ENCODE measurements around the gene RAC3.
"Not testable (repeated sequence)": the region's sequence is repeated elsewhere in the genome, so short reads cannot be mapped to it uniquely, and the experiment has no call there.

The RAC3 gene

DNA sequence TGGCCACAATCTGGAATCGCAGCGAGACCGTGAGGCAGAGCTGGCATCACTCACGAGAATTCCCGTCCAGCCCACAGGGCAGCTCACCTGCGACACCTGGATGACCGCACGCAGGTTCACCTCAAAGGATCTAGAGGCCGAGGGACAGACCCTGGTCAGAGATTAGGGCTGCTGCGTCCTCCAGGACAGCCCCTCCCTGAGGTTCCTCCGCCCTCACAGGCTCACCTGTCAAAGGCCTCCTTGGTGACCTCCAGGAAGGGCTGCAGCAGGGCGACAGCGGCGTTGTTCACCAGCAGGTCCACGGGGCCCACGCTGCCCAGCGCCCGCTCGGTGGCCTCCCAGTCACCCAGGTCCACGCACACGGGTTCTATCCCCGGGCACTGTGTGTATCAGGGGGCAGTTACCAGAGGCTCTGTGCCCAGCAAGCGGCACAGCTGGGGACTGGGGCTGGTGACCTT is 5.2 kb downstream of the RAC3 start:
- TF ChIP-seq JUND (IDR thresholded peaks at IDR 0.05; ENCODE audit: low read depth), result no peak
- DNase-seq (ENCODE audit: low read depth in 1 of 2, low spot score in 1 of 2), result no peak
- in situ Hi-C loops (cut with HindIII; ENCODE audit: low pct_unique_long_range_greater_than_20kb, low sequenced_read_pairs), result no loop called here

DNA sequence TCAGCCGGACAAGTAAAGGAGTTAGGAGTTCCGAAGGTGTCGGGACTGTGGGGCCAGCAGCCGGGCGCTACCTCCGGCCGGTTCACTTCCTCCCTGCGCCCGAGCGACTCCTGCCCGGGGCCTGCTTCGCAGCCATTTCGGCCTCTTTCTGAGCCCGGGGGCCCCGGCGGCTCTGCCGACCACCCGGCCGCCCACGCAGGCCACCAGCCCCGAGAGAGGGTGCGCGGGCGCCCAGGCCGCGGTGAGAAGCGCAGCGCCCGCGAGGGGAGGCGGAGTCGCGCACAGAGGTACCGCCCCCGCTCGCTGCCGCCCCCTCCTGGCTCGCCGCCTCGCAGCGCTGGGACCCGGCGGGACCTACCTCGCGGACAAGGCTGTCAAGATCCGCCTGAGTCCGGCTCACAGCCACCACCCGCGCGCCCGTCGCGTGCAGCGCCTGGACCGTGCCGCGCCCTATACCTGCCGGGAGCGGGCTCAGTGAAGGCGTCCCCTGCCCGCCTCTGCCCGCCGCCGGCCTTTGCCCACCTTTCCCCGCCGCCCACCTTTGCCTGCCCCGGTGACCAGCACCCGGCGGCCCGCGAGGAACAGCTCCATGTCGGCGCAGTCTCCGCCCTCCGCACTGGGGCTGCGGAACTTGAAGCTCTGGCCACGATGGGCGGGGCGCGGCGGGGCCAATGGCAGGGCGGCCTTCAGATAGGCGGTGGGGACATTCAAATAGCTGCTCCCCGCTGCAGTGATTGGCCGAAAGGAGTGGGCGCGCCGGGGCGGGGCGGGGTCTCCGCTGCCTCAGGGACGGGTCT is 5.8 kb downstream of the RAC3 start, which contains the start of gene DCXR:
TSS of gene DCXR (minus strand) at position 606 of the 797 bp plus-strand sequence. CDS start at position 591, 15 bp downstream.
- in situ Hi-C loops (cut with HindIII; ENCODE audit: low pct_unique_long_range_greater_than_20kb, low sequenced_read_pairs), result no loop called here
- TF ChIP-seq JUND (IDR thresholded peaks at IDR 0.05; ENCODE audit: low read depth), result no peak
- peak; percentile 99 for DNase-seq (ENCODE audit: low read depth in 1 of 2, low spot score in 1 of 2)

- TF ChIP-seq JUND (IDR thresholded peaks at IDR 0.05; ENCODE audit: low read depth), result no peak
- in situ Hi-C loops (cut with HindIII; ENCODE audit: low pct_unique_long_range_greater_than_20kb, low sequenced_read_pairs), result no loop called here
Observed at GRCh38 chr17:82037889-82038195, 6.4 kb downstream of the RAC3 start.

GRCh38 chr17:82038796-82039409 is 7.4 kb downstream of the RAC3 start:
- in situ Hi-C loops (cut with HindIII; ENCODE audit: low pct_unique_long_range_greater_than_20kb, low sequenced_read_pairs); DNase-seq (ENCODE audit: low read depth in 1 of 2, low spot score in 1 of 2): not testable (repeated sequence)

More at GRCh38 chr17:82037889-82038195, 6.4 kb downstream of the RAC3 start:
- DNase-seq (ENCODE audit: low read depth in 1 of 2, low spot score in 1 of 2), result peak in 1 of 2 experiments; percentile 31

- TF ChIP-seq JUND (IDR thresholded peaks at IDR 0.05; ENCODE audit: low read depth), result no peak
- DNase-seq (ENCODE audit: low read depth in 1 of 2, low spot score in 1 of 2), result no peak
- in situ Hi-C loops (cut with HindIII; ENCODE audit: low pct_unique_long_range_greater_than_20kb, low sequenced_read_pairs), result no loop called here
Observed at GRCh38 chr17:82039695-82040299, 8.3 kb downstream of the RAC3 start.

GRCh38 chr17:82041144-82041814 is 9.8 kb downstream of the RAC3 start:
- in situ Hi-C loops (cut with HindIII; ENCODE audit: low pct_unique_long_range_greater_than_20kb, low sequenced_read_pairs), result no loop called here
- no peak for TF ChIP-seq JUND (IDR thresholded peaks at IDR 0.05; ENCODE audit: low read depth)
- DNase-seq (ENCODE audit: low read depth in 1 of 2, low spot score in 1 of 2), result no peak

DNA sequence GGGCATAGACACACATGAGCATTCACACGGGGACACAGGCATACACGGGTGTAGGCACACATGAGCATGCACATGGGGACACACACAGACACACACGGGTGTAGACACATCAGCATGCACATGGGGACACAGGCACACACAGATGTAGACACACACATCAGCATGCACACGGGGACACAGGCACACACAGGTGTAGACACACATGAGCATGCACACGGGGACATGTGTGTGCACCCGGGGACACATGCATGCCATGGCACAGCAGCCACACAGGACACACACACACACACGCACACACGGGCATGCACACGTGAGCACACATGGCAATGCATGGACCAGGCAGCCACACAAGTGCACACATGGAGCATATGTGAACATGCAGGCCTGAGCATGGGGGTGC is 11.2 kb downstream of the RAC3 start:
- no peak for DNase-seq (ENCODE audit: low read depth in 1 of 2, low spot score in 1 of 2)
- TF ChIP-seq JUND (IDR thresholded peaks at IDR 0.05; ENCODE audit: low read depth), result no peak
- in situ Hi-C loops (cut with HindIII; ENCODE audit: low pct_unique_long_range_greater_than_20kb, low sequenced_read_pairs), result no loop called here

GRCh38 chr17:82043507-82043906 is 12.0 kb downstream of the RAC3 start:
- in situ Hi-C loops (cut with HindIII; ENCODE audit: low pct_unique_long_range_greater_than_20kb, low sequenced_read_pairs), result no loop called here
- DNase-seq (ENCODE audit: low read depth in 1 of 2, low spot score in 1 of 2), result no peak
- no peak for TF ChIP-seq JUND (IDR thresholded peaks at IDR 0.05; ENCODE audit: low read depth)

- no peak for TF ChIP-seq JUND (IDR thresholded peaks at IDR 0.05; ENCODE audit: low read depth)
- in situ Hi-C loops (cut with HindIII; ENCODE audit: low pct_unique_long_range_greater_than_20kb, low sequenced_read_pairs), result no loop called here
- DNase-seq (ENCODE audit: low read depth in 1 of 2, low spot score in 1 of 2), result no peak
Observed at GRCh38 chr17:82045936-82046484, 14.5 kb downstream of the RAC3 start.

DNA sequence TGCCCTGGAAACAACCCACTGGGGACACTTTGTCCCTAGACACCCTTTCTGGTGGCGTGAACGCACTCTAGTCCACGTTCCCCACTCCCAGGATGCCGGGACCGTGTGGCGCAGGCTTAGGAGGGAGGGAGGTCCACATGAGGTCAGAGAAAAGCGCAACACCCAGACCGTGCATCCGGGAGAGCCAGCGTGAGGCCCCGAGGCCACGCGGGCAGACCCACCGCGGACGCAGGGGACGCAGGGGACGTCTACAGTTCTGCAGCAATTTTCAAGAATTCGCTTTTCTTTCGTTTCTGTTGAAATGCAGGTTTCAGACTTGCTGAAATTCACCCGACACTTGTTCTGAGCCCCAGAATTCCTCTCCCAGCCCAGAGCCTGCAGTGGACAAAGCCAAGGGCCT is 15.4 kb downstream of the RAC3 start:
- DNase-seq (ENCODE audit: low read depth in 1 of 2, low spot score in 1 of 2), result no peak
- no peak for TF ChIP-seq JUND (IDR thresholded peaks at IDR 0.05; ENCODE audit: low read depth)
- in situ Hi-C loops (cut with HindIII; ENCODE audit: low pct_unique_long_range_greater_than_20kb, low sequenced_read_pairs), result no loop called here

GRCh38 chr17:82047379-82047778 is 15.9 kb downstream of the RAC3 start:
- in situ Hi-C loops (cut with HindIII; ENCODE audit: low pct_unique_long_range_greater_than_20kb, low sequenced_read_pairs), result no loop called here
- DNase-seq (ENCODE audit: low read depth in 1 of 2, low spot score in 1 of 2), result no peak
- no peak for TF ChIP-seq JUND (IDR thresholded peaks at IDR 0.05; ENCODE audit: low read depth)

GRCh38 chr17:82047914-82048570 is 16.6 kb downstream of the RAC3 start:
- in situ Hi-C loops (cut with HindIII; ENCODE audit: low pct_unique_long_range_greater_than_20kb, low sequenced_read_pairs), result no loop called here
- no peak for DNase-seq (ENCODE audit: low read depth in 1 of 2, low spot score in 1 of 2)
- no peak for TF ChIP-seq JUND (IDR thresholded peaks at IDR 0.05; ENCODE audit: low read depth)

Data from T47D (cell line).